NAMALWA (cell line): ENCODE measurements around the gene SLC25A47.
"Not testable (repeated sequence)": the region's sequence is repeated elsewhere in the genome, so short reads cannot be mapped to it uniquely, and the experiment has no call there.

ENCODE experiments used
- DNase-seq: peaks from one replicate; pipeline ENCODE4 v3.0.0-alpha.2; 2015; ENCODE audit warnings: low spot score

SLC25A47 gene

GRCh38 chr14:100327128-100327527 lies 4.0 kb downstream of the SLC25A47 start:
- no peak for DNase-seq

GRCh38 chr14:100328495-100329163 lies 5.5 kb downstream of the SLC25A47 start:
- DNase-seq = no peak

- no peak for DNase-seq
Measured at GRCh38 chr14:100329233-100330006, 6.3 kb downstream of the SLC25A47 start.

GRCh38 chr14:100330007-100330344 lies 6.8 kb downstream of the SLC25A47 start:
- DNase-seq = no peak

- peak; percentile 31 for DNase-seq
Measured at GRCh38 chr14:100330388-100330931, 7.3 kb downstream of the SLC25A47 start.

GRCh38 chr14:100332071-100332639 lies 9.0 kb downstream of the SLC25A47 start:
- no peak for DNase-seq

GRCh38 chr14:100332797-100333196 lies 9.7 kb downstream of the SLC25A47 start:
- peak; percentile 89 for DNase-seq

- DNase-seq = no peak
Measured at GRCh38 chr14:100333311-100333710, 10.2 kb downstream of the SLC25A47 start.

- no peak for DNase-seq
Measured at GRCh38 chr14:100333827-100334226, 10.7 kb downstream of the SLC25A47 start.

GRCh38 chr14:100334904-100335303 lies 11.8 kb downstream of the SLC25A47 start:
- DNase-seq = no peak

- DNase-seq = no peak
Measured at GRCh38 chr14:100336618-100337530, 13.7 kb downstream of the SLC25A47 start.

- DNase-seq = no peak
Measured at GRCh38 chr14:100339766-100340422, 16.8 kb downstream of the SLC25A47 start.

GRCh38 chr14:100340423-100340813 lies 17.3 kb downstream of the SLC25A47 start:
- DNase-seq = no peak

- DNase-seq = peak; percentile 48
Measured at GRCh38 chr14:100341301-100342031, 18.3 kb downstream of the SLC25A47 start.

- no peak for DNase-seq
Measured at GRCh38 chr14:100342195-100342594, 19.1 kb downstream of the SLC25A47 start.

- DNase-seq = not testable (repeated sequence)
Measured at GRCh38 chr14:100342826-100343225, 19.7 kb downstream of the SLC25A47 start.

GRCh38 chr14:100344657-100345056 lies 21.5 kb downstream of the SLC25A47 start:
- not testable (repeated sequence) for DNase-seq

- DNase-seq = no peak
Measured at GRCh38 chr14:100345711-100346110, 22.6 kb downstream of the SLC25A47 start.

- no peak for DNase-seq
Measured at GRCh38 chr14:100346306-100347091, 23.4 kb downstream of the SLC25A47 start.

- DNase-seq = no peak
Measured at GRCh38 chr14:100348253-100348729, 25.2 kb downstream of the SLC25A47 start.
